AML-193 (cell line): ENCODE data around the gene OTOG.
A peak's percentile ranks its signal among the peaks of the same experiment; 100 is the strongest.

Experiments used
- DNase-seq, 2 experiments: peaks; one replicate each; lab custom pipeline; 2025; lab: John Stamatoyannopoulos, UW

OTOG gene

DNA sequence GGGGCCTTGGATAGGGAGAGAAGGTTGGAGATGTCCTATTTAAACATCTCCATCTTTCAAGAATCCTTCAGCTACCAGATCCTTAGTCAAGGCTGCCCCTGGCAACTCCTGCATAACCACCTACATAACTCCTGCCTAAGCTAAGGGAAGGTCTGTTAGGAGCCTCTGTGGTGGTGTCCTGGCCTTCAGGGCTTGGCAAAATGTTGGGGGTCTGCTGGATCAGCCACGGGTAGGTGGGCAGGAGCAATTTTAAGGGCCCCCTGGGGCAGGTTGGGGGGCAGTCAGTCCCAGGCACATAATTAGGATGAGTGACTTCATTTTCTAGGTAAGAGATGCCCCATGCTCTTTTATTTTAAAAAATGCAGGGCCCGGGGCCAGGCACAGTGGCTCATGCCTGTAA lies 28.7 kb upstream of the OTOG start:
- DNase-seq: no peak

DNA sequence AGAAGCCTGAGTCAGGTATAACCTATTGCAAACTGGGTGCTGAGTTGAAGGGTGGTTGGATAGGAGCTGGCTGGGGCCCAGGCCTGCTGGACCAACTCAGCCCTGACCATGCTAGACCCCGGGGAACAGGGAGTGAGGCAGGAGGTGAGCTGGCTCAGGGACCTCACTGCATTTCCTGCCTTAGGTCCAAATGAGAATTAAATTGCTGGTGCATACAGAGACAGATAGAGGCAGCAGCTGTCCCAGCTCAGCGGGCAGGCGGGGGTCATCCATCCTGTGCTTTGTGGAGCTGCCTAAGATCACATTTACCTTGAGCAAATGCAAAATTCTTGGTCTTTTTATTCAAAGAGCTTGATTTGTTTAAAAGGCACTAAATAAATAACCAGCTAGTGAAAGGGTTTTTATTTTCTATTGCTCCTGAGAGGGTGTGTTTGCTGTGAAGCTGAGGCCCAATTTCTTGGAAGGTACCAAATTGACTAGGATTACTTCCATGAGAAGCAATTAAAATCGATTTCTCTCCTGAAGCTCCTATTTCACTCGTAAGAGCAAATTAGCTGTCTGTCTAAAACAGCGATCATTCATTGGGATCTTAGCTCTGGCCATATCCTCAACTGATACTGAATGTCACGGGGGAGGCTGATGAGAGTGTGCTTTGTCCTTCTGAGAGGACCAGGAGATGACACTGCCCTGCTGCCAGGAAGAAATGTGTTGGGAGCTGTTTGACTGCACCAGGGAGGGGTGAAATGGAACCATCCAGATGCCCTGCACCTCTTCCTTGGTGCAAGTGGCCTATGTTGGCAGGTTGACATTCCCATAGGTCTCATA lies 27.8 kb upstream of the OTOG start:
- DNase-seq: no peak

DNA sequence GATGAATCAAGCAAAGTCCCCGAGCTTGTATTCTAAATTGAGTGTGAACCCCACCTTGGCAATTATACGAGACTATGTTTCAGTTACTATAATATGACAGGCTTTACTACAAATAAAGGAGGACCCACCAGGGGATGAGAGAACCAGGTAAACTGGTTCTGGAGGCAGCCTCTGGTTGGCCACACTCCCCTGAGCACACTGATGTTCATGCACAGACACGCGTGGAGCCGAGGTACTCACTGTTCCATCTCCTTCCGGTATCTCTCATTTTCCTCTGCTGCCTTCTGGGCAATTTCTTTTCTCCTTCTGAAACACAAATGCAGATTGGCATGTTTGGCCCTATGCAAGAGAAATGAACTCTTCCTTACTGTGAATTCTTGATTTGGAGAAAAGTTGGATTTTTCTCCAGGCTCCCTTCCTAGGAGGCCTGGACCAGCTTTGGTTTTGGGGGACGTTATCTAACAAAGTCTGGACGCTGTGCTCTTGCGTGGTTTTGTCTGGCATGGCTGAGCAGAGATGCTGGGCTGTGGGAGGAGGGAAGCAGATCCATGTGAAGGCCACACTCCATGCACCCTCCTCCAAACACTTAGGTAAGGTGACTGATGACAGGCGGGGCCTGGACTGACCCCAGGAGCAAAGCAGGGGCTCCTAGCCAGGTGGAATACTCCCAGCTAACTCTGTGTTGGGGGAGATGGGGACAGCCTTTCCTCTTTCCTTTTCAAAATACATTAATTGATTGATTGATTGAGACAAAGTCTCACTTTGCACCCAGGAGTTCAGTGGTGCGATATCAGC lies 25.8 kb upstream of the OTOG start:
- no peak for DNase-seq

DNA sequence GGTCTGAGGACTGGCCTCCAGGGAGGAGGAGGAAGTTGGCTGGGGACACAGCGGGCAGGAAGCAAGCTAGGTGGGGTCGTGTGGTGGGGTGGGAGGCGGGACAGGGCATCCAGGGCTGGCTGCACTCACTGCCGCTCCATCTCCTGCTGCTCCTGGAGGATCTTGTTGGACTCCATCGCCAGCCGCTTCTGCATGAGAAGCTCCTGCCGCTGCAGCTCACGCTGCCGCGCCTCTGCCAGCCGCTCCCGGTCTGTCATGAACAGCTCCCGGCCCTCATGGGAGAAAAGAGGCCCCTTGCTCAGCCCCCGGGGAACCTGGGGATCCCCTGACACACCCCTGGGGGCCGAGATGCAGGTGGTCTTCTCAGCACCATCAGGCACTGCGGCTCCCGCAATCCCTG lies 24.4 kb upstream of the OTOG start:
- no peak for DNase-seq

DNA sequence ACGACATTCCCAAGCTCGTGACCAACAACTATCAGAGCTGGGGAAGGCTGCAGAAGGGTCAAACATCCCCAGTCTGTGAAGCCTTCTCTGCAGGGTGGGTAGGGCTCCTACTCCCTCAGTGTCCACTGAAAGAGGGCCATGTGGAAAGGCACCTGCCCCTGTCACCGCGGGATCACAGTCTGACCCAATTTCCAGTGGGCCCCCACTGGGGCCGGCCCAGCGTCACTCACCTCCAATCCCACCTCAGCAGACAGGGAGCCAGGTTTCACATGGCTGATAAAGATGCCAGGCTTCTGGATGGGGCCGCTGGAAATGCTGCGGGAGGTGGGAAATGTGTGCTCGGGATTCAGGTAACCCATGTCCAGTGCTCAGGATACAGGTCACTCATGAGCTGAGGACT lies 22.8 kb upstream of the OTOG start:
- DNase-seq: no peak

DNA sequence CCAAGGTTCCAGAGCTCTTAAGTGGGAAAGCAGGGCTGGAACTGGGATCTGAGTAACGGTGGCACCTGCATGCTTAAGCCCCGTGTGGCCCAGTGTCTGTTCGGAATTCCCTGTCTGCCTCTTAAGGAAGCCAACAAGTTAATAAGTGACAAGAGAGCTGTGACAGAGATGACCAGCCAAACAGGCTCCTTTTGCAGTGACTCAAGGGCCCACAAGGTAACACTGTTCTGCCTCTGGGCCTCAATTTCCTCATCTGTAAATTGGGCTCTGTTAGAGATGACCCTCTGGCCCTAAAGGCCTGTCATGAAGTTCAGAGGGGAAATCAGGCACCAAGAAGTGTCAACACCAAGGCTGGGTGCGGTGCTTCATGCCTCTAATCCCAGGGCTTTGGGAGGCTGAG lies 21.5 kb upstream of the OTOG start:
- no peak for DNase-seq

DNA sequence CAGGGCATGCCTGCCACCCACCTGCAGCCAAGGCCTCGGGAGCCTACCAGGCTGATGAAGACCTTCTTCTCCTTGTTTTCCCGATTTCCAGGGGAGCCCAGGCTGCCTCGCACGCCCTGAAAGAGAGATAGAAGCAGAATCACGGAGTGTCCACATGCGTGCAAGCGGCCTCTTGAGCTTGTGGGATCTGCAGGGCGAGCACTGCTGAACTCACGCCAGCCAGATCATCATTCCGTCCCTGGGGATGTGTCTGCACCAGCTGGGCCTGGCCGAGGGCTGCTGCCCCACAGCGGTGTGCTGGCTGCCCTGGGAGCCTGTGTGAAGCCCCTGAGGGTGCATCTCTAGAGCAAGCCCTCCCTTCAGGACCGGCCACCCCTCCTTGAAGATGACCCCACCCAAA lies 20.7 kb upstream of the OTOG start:
- DNase-seq: no peak

DNA sequence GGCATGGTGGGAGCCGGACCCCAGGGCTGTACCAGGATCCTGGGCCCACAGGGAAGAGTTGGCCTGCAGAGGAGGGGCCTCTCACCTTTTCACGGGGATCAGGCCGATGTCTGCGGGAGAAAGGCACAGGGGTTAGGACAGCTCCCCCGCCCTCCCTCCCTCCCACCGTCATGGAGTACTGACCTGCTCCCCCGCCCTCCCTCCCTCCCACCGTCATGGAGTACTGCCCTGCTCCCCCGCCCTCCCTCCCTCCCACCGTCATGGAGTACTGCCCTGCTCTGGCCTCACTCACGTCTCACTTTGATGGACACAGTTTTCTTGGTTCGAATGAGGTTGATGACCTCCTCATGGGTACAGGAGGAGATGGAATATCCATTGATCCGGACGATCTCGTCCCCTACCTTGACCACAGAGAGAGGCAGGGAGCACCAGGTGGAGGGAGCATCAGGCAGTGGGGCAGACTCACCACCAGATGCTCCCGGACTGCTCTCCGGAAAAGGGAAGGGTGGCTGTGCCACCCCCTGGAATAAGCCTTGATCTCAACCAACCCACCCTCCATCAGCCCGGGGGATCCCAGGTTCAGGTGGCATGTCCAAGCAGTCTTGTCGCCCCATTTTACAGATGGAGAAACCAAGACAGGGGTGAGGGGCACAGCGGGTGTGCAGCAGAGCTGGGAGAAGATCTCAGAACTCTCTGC lies 20.0 kb upstream of the OTOG start:
- no peak for DNase-seq

DNA sequence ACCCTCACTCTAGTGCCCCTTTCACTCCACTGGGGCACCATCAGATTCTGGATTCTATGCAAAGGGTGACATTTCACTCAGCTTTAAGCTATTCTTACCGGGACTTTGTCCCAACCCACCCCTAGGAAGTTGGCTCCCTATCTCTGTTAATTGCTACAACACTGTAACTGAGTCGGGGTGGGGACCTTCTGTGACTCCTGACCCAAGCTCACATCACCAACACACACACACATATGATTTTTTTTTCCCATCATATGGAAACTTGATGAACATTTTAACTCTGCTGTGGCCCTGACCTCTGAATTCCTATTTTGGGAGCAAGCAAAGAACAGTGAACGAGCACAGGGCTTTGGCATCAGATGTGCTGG lies 19.4 kb upstream of the OTOG start:
- DNase-seq: no peak

DNA sequence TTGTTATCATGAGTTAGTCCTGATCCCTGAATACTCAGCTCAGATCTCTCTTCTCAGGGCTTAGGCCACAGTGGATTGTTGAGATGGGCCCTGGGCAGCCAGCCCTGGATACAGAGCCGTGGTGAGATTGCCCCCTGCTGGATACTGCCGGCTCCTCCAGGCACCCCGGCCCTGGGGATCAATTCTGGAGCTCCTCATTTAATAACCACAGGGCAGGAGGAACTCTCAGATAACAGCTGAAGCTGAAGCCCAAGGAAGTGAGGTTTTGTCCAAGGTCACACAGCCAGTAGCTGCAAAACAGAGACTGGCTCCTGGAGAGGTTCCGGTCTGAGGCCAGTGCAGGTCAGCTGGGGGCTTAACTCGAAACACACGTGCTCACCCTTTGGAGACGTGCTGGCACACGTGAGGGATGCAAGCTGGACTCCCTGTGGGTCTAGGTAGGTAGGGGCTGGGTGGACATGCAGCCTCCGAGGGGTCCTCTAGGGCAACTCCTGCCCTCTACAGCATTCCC lies 18.8 kb upstream of the OTOG start:
- peak; percentile 31 to 35 for DNase-seq

DNA sequence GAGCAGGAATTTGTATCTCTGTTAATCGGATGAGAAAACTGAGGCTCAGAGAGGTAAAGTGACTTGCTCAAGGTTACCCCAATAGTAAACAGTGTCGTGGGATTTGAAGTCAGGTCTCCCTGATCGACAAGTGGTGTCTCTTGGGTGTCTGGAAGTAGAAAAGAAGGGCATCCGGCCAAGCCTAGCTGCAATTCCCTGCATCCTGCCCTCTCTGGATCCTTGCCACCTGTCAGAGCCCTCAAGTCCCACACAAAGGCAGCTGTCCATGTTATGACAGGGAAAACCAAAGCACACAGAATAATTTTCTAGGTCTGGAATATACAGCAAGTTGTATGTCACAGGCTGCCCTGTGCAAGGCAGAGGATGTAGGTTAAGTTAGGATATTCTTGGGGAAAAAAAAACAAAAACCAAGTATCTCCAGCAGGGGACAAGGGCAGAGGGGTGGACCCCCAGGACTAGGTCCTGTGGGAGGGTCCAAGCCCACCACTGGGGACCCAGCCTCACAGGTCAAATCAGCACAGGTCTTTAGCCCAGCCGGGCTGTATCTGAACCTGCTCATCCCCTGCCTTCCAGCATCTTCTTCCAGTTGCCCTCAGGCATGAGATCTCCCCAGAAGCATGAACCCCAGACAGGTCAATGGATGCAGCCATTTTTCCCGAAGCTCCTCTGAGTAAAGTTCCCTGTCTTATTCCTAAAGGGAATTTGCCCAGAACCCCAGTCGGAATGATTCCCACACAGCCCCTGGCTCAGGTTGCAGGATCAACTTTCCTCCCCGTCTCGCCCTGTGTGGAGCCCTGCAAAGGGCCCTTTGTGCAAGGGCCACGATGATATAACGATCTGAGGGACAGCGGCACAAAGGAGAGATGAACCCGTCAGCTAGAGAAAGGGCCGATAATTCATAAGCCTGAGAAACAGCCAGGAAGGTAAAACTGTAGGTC lies 17.9 kb upstream of the OTOG start:
- DNase-seq: no peak

DNA sequence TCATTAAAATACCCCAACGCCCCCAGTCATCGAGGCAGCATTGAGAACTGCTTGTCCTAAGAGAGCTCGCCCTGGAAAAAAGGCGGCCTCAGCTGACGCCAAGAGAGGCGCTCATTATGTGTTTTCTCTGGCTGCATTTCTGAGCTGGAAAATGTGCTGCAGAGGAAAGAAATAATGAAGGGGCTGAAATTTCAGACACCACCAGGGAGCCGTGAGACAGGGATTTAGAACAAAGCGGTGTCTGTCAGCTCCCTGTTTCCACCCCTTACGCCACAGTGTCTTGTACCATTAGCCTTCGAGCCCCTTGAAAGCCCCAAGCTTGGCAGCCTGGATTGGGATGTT lies 17.2 kb upstream of the OTOG start:
- DNase-seq: no peak

DNA sequence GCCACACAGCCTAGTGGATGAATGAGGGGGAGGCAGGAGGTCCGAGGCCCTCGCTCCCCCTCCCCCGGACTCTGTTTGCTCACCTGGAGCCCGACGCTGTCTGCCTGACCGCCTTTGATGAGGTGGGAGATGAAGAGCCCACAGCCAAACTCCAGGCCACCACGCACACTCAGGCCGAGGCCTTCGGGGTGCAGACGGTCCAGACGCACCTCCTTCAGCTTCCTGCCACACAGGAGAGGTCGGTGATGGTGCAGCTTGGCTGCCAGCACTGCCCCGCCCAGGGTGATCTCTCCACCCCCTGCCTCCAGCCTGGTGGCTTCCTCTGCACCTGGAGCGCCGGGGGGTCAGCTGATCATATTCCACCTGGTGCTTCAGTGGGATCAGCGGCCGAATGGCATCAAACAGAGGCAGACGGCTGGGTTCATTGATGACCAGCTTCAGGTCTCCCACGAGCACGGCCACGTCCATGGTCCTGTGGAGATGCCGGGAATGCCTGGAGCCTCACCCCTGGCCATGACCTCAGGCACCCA lies 15.9 kb upstream of the OTOG start:
- no peak for DNase-seq

DNA sequence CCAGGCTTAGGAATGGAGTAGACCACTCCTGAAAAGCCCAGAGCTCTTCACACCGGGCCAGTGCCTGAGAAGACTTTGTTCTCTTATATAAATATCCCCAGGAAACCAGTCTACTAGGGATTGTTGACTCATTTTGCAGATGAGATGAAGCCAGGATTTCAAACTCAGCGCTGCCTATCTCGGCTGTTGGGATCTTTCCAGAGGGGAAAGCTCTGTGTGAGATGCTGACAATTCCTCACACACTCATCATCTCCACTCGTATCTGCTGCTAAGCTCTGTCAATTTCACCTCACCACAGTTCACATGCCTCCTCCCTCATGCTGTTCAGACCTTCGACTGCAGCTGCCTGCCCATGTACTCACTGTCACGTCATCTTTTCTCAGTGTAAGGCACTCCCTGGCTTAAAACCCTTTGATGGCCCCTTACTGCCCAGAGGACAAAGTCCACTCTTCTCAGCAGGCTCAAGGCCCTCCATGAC lies 15.4 kb upstream of the OTOG start:
- DNase-seq: no peak

DNA sequence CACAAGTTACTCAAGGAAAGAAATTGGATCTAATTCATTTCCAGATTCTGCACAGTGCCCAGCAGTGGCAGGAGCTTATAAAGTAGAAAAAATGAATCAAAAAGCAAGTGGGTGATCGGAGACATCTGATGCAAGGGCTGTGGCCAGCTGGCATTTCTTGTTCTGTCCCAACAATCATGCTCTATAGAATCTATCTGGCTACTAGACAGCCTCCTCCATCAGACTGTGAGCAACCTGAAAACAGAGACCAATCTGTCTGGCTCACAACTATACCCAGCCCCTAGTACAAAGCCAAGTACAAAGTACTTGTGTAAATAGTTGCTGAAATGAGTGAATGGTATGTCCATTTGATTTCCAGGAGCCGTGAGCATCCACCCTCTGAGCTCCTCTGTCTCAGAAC lies 14.3 kb upstream of the OTOG start:
- DNase-seq: no peak

DNA sequence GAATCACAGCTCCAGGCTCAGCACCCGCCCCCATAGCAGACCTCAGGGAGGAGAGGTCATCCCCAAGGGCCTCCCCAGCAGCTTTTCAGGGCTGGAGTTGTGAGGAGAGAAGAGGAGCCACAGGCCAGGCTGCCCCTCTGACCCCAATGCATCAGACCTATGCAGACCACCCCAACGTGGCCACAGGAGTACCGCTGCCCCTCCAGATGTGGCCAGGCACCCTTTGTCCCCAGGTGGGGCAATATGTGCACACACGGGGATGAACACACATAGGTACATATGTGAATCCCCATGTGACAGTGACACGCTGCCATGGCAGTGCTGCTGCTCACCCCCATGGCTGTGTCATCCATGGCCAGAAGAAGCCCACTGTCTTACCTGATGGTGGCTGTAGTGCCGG lies 13.7 kb upstream of the OTOG start:
- no peak for DNase-seq

DNA sequence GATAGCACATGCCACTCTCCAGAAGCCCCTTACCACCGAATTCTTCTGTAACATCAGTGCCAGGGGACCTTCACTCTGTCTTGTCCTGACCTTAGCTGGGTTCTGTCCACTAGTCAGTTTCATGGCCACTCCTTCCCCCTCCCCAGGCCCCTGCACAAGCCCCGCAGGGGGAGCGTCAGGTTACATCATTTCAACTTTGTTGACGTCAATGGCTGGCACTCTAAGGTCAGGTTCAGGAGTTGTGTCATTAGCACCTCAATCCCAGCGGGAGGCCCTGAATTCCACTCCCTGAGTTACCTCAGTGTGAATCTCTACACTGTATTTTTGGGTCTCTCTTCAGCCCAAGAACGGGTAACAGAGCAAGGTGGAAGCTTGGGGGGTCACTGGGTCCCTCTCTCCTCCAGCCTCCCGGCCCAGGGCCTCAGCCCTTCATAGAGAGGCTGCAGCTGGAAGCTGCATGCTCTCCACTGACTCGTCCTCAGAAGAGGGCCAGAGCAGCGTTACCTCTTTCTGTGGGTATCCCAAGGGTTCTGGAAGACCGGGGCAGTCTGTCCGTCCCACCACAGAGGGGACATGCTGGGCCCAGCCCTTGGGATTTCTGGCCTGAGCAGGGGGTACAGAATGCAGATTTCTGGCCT lies 13.2 kb upstream of the OTOG start:
- no peak for DNase-seq

DNA sequence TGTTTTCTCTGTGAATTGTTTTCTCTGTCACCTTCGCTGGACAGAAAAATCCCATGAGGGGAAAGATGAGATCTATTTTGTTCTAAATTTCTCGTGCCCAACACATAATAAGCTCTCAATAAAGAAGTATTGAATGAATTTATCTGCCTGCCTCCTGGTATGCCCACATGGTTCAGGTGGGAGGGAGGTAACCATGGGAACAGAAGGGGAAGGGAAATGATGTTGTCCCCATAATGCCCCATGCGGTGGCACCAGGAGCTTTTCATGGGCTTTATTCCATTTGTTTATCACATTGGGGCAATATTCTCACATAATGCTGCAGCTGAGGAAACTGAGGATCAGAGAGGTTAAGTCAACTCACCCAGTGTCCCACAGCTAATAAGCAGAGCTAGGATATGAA lies 11.6 kb upstream of the OTOG start:
- no peak for DNase-seq

DNA sequence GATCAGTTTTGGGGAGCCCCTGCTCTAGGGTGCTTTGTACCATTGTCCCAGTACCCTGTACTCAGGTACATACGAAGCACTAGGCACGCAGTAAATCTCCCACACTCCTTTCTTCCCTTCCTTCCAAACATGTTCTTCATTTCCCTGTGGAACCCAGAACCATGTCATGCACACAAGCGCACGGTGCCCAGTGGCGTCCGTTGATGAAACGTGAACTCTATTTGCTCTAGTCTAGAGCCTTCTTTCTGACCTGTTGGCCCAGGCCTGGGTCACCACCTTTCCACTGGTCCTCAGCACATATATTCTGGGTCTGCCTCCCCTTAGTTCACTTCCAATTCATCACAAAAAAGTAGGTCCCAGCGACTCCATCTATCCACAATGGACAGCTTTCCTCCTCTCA lies 9.8 kb upstream of the OTOG start:
- DNase-seq: no peak

DNA sequence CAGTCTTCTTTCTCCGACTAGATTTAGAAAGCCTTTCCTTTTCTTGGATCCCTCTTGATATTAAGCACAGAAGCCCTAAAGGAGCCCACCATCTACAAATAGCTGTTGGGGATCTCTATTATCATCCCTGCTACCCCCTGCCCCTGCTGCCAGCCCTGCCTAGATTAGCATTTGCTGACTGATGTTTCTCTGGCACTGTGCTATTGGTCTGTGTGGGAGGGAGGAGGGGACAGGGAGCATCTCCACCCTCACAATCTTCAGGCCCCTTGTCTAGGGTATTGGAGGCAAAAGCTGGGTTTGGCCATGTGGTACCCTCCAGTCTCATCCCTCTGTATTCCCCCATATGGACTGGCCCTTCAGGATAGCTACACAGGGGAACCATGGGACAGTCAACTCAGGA lies 9.0 kb upstream of the OTOG start:
- no peak for DNase-seq

DNA sequence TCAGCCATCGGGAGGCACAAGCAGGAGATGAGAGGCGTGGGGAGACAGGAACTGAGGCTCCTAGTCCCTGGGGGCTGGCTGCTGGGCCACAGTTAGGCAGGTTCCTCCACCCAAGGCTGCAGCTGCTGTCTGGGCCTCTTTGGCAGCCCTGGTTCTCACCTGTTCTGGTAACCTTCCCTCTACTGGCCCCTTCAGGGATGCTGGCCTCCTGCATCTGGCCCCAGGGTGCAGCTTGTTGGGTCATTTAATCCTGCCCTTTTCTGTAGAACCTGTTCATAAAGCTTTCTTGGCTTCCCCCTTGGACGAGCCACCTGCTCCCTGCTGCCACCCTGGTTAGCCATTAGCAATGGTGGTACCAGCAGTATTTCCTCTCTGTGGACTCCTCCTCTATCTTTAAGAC lies 8.3 kb upstream of the OTOG start:
- DNase-seq: no peak
